GM12878 (cell line): ENCODE measurements around the gene ITGA2. TPM values are rescaled to one million over a fixed set of nuclear protein-coding genes. Genes with fewer than 3 reads are reported as not detected.

Source experiments
- ATAC-seq: fragments of 200-7000 bp; cut with Tn5 transposase; 3 replicates; pipeline ENCODE4 v1.9.1; 2020; ENCODE audit warnings: mild to moderate bottlenecking, moderate library complexity
- BruUV-seq: library from RNA; stranded (reverse); fragments of 400-500 nt; replicated peaks from 2 replicates; lab custom pipeline; 2021; lab: Mats Ljungman, UMichigan
- CTCF ChIA-PET: fragments of 300-600 bp; sonication (Branson Sonifier 250); formaldehyde crosslinking; extraction: SDS; loops from one replicate; lab custom pipeline; 2021; ENCODE audit warnings: inconsistent platforms; lab: Yijun Ruan, JAX
- POLR2A ChIA-PET: fragments of 350-600 bp; formaldehyde crosslinking; extraction: SDS; loops from one replicate; lab custom pipeline; 2021; ENCODE audit warnings: inconsistent platforms; lab: Charles Lee
- RAD21 ChIA-PET: fragments of 300-600 bp; sonication (Branson Sonifier 250); formaldehyde crosslinking; loops from one replicate; lab custom pipeline; 2023; ENCODE audit warnings: antibody characterized with exemption; ENCODE audit not compliant: unreplicated experiment; lab: Charles Lee
- SMC1A ChIA-PET: fragments of 300-600 bp; sonication (Branson Sonifier 250); formaldehyde crosslinking; loops from one replicate; lab custom pipeline; 2023; ENCODE audit not compliant: unreplicated experiment, uncharacterized antibody; lab: Charles Lee
- DNase-seq: peaks from one replicate; pipeline ENCODE4 v3.0.0-alpha.2; 2011; ENCODE audit warnings: low read depth, low spot score
- FAIRE-seq: peaks from 3 replicates; lab custom pipeline; 2011; peaks lifted over from hg19 to GRCh38; lab: Jason Lieb, UNC
- H2AFZ ChIP-seq: 2 replicates; pipeline ENCODE4 v1.6.0; 2011; ENCODE audit warnings: low read depth, low read length, control low read depth; ENCODE audit not compliant: control insufficient read depth
- H3K27ac ChIP-seq: 2 replicates; pipeline ENCODE4 v1.5.1; 2011; ENCODE audit warnings: control low read depth; ENCODE audit not compliant: control insufficient read depth, insufficient read depth
- H3K27me3 ChIP-seq, 2 experiments: replicated peaks in 1 of 2; 2 replicates each; pipeline versions ENCODE4 v1.6.0 to v1.6.1; 2011; ENCODE audit warnings: low read length in 1 of 2; ENCODE audit not compliant: control insufficient read depth in 2 of 2, insufficient read depth in 2 of 2
- H3K36me3 ChIP-seq, 2 experiments: 2 replicates each; pipeline ENCODE4 v1.5.1; 2011; ENCODE audit warnings: low read length in 1 of 2; ENCODE audit not compliant: control insufficient read depth in 2 of 2, insufficient read depth in 2 of 2
- H3K4me1 ChIP-seq: 2 replicates; pipeline ENCODE4 v1.6.1; 2011; ENCODE audit warnings: mild to moderate bottlenecking, low read length, moderate library complexity, mixed read lengths; ENCODE audit not compliant: control insufficient read depth, insufficient read depth
- H3K4me2 ChIP-seq: 2 replicates; pipeline ENCODE4 v1.6.0; 2011; ENCODE audit warnings: control low read depth; ENCODE audit not compliant: control insufficient read depth, insufficient read depth
- H3K4me3 ChIP-seq: fragments of 200-600 bp; sonication (generic); 2 replicates; pipeline ENCODE4 v1.5.1; 2016
- H3K79me2 ChIP-seq: 2 replicates; pipeline ENCODE4 v1.6.0; 2011; ENCODE audit warnings: low read length; ENCODE audit not compliant: control insufficient read depth, insufficient read depth
- H3K9ac ChIP-seq: 2 replicates; pipeline ENCODE4 v1.8.0; 2011; ENCODE audit warnings: low read length, control low read depth, mixed read lengths; ENCODE audit not compliant: control insufficient read depth, insufficient read depth
- H3K9me3 ChIP-seq: replicated peaks from 3 replicates; pipeline ENCODE4 v1.5.1; 2011; ENCODE audit warnings: mild to moderate bottlenecking, low read length; ENCODE audit not compliant: control insufficient read depth, insufficient read depth
- H4K20me1 ChIP-seq: 2 replicates; pipeline ENCODE4 v1.6.0; 2011; ENCODE audit not compliant: control insufficient read depth, insufficient read depth
- ASH2L ChIP-seq: fragments of 300-600, 200-600 bp; sonication (generic); IDR thresholded peaks from 2 replicates; pipeline ENCODE4 v1.6.1; 2017; ENCODE audit warnings: low read depth, mild to moderate bottlenecking, borderline replicate concordance
- BCLAF1 ChIP-seq: fragments of 450-650 bp; IDR thresholded peaks from 2 replicates; pipeline ENCODE4 v1.6.1; 2017; ENCODE audit warnings: antibody characterized with exemption, mild to moderate bottlenecking, moderate library complexity
- CEBPZ ChIP-seq: fragments of 150-350 bp; IDR thresholded peaks from 2 replicates; pipeline ENCODE4 v1.6.1; 2016; ENCODE audit warnings: low read depth, low read length
- FOS ChIP-seq: IDR thresholded peaks from 3 replicates; pipeline ENCODE4 v1.6.1; 2011; ENCODE audit warnings: borderline replicate concordance; ENCODE audit not compliant: insufficient read length; ENCODE audit errors: extremely low read depth
- IRF4 ChIP-seq: IDR thresholded peaks from 2 replicates; pipeline ENCODE4 v1.6.1; 2011; ENCODE audit warnings: low read depth, low read length
- MAX ChIP-seq: IDR thresholded peaks from 2 replicates; pipeline ENCODE4 v1.6.1; 2012; ENCODE audit warnings: low read depth, low read length, improper control_type of control experiment
- MXI1 ChIP-seq: fragments of 150-350 bp; IDR thresholded peaks from 2 replicates; pipeline ENCODE4 v1.6.1; 2011; ENCODE audit warnings: low read depth, mild to moderate bottlenecking, inconsistent platforms, low read length, improper control_type of control experiment
- NBN ChIP-seq: fragments of 450-650 bp; IDR thresholded peaks from 2 replicates; pipeline ENCODE4 v1.6.1; 2016
- NR2F1 ChIP-seq: fragments of 450-650 bp; conservative IDR thresholded peaks from 2 replicates; pipeline ENCODE4 v1.6.1; 2017; ENCODE audit warnings: mild to moderate bottlenecking
- PAX5 ChIP-seq: IDR thresholded peaks from 2 replicates; pipeline ENCODE4 v1.6.1; 2011; ENCODE audit warnings: low read depth, low read length, borderline replicate concordance
- TAF1 ChIP-seq: IDR thresholded peaks from 2 replicates; pipeline ENCODE4 v1.6.1; 2011; ENCODE audit warnings: mild to moderate bottlenecking, low read depth, low read length, borderline replicate concordance
- TARDBP ChIP-seq: IDR thresholded peaks from 2 replicates; pipeline ENCODE4 v1.6.1; 2016; ENCODE audit warnings: borderline replicate concordance
- TCF7 ChIP-seq: IDR thresholded peaks from 2 replicates; pipeline ENCODE4 v1.6.1; 2014; ENCODE audit warnings: antibody characterized with exemption, borderline replicate concordance
- ZBED1 ChIP-seq: IDR thresholded peaks from 2 replicates; pipeline ENCODE4 v1.6.1; 2016; ENCODE audit warnings: borderline replicate concordance
- WGBS: methylation state at CpG from one replicate; pipeline ENCODE4 v1.1.6; 2016; ENCODE audit warnings: low lambda C conversion rate; ENCODE audit not compliant: insufficient replicate concordance, insufficient coverage; ENCODE audit errors: missing lambda C conversion rate; 5-methylcytosine and 5-hydroxymethylcytosine counted together
- in situ Hi-C: fragments of 300-500 bp; cut with MboI; formaldehyde crosslinking; loops from 9 replicates; pipeline ENCODE4 v1.14.3; 2018; ENCODE audit warnings: mixed read lengths
- intact Hi-C: fragments of 100-400 bp; cut with micrococcal nuclease; formaldehyde crosslinking; loops from one replicate; pipeline ENCODE4 v1.14.2; 2022; ENCODE audit not compliant: unreplicated experiment
- polyA plus RNA-seq, 11 experiments: library from polyadenylated mRNA; depleted of rRNA in 4 of 11; unstranded in 6 of 11; stranded (reverse) in 5 of 11; fragments of >200 nt; fragmentation: Nextera tagmentation in 4 of 11; fragmentation: Illumina TruSeq in 1 of 11; extraction: Ambion mirVana in 4 of 11; extraction: Trizol in 1 of 11; gene quantifications; 1 replicate in 1 of 11; 2 replicates in 10 of 11; pipeline versions ENCODE4 v1.2.1 to v1.2.3, GENCODE V29; 2011 to 2016; ENCODE audit warnings: inconsistent platforms in 2 of 11, missing spikeins in 2 of 11, low read depth in 1 of 11
- total RNA-seq, 4 experiments: library from RNA; depleted of rRNA in 3 of 4; stranded (reverse); fragments of >200 nt in 3 of 4; fragmentation: Illumina TruSeq in 1 of 4; extraction: Trizol in 1 of 4; gene quantifications; 2 replicates each; pipeline versions ENCODE4 v1.2.1 to v1.2.3, GENCODE V29; 2013 to 2021
- TF ChIP-seq, protein P1 (sequence below): fragments of 450-650 bp; IDR thresholded peaks from 2 replicates; pipeline ENCODE4 v1.6.1; 2017; ENCODE audit warnings: mild to moderate bottlenecking, low read depth, inconsistent platforms; ENCODE audit not compliant: poor library complexity, severe bottlenecking

Gene ITGA2
- total and polyA plus RNA-seq, 10 of the 15 experiments (the other 5 are each of a cell fraction or from before 2014, with no cell fraction given), result under 0.01 to 0.13 (median 0.03) TPM; not detected in 6

DNA sequence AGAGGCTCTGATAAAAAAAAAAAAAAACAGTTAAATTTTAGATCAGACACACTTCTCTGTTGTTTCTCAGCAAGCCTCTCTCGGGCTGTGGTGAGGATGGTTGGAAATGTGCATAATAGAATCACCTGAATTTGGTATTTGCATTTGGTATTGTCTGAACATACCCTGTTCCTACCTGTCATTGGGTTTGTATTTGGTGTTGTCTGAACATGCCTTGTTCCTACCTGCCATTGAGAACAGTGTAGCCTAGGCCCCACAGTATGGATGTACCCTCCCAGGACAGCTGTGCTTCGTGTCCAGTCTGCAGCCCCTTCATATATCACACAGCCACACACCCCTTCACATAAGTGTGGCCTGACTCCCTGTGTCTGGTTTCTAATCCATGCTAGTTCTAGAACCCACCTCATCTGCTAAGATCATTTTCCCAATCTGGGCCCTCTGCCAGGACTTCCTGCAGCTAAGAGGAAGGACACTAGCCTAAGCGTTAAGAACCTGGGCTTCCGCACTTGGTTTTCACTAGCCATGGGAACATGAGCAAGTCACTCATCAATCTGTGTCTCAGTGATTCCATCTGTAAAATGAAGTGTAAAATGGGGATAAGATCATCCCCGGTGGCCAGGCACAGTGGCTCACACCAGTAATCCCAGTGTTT is 49.2 kb downstream of the ITGA2 start:
- intact Hi-C loops, result no loop called here
- CTCF ChIA-PET, result interaction anchor here (1.3 kb wide), 1 partner anchor 84 kb away, joined by 3 read pairs; no protein-coding TSS in a partner anchor

More for the DNA sequence above, 49.2 kb downstream of the ITGA2 start:
- Histone ChIP-seq H3K36me3 (no peaks in the 10 kb centered on the region), H3K4me3 (no peak overlapping the region), H3K79me2 (no peaks in the 10 kb centered on the region), H3K9ac (no peak overlapping the region), H3K4me2 (no peak overlapping the region), H3K4me1 (peaks cover 4% of the 10 kb centered on the region; the same call in 1 of the 2 replicates), H2AFZ (no peak overlapping the region), H3K9me3 (no peaks in the 10 kb centered on the region), H4K20me1 (no peaks in the 10 kb centered on the region), H3K27me3 (no peaks in the 10 kb centered on the region), H3K27ac (no peak overlapping the region)
- FAIRE-seq, result no peak
- ChIA-PET POLR2A (interaction anchor here (0.6 kb wide), 3 partner anchors 17 to 174 kb away, joined by 3 to 4 read pairs (median 3); no protein-coding TSS in a partner anchor), SMC1A (no interaction called here), RAD21 (no interaction called here)
- ATAC-seq, result no peak
- DNase-seq, result no peak
- in situ Hi-C loops, result no loop called here
- BruUV-seq, result no TSS peak
- TF ChIP-seq, protein P1, sequence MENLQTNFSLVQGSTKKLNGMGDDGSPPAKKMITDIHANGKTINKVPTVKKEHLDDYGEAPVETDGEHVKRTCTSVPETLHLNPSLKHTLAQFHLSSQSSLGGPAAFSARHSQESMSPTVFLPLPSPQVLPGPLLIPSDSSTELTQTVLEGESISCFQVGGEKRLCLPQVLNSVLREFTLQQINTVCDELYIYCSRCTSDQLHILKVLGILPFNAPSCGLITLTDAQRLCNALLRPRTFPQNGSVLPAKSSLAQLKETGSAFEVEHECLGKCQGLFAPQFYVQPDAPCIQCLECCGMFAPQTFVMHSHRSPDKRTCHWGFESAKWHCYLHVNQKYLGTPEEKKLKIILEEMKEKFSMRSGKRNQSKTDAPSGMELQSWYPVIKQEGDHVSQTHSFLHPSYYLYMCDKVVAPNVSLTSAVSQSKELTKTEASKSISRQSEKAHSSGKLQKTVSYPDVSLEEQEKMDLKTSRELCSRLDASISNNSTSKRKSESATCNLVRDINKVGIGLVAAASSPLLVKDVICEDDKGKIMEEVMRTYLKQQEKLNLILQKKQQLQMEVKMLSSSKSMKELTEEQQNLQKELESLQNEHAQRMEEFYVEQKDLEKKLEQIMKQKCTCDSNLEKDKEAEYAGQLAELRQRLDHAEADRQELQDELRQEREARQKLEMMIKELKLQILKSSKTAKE, result no peak
- TF ChIP-seq ZBED1 (no peak), MXI1 (no peak), TARDBP (no peak), PAX5 (no peak), ASH2L (no peak), BCLAF1 (no peak), NBN (no peak), TCF7 (no peak), TAF1 (no peak), MAX (no peak), IRF4 (no peak), FOS (no peak), NR2F1 (no peak), CEBPZ (no peak)
- WGBS, result 54% methylated on average over 5 of the region's 5 CpGs
